CD4-positive, alpha-beta T cell (primary cell): ENCODE results near the gene SUPT5H. TPM values are rescaled to one million over a fixed set of nuclear protein-coding genes. Genes with fewer than 3 reads are reported as not detected.

Experiments used
- ATAC-seq: fragments of 200-7000 bp; cut with Tn5 transposase; one replicate; pipeline ENCODE4 v1.10.0; 2022; ENCODE audit warnings: mild to moderate bottlenecking; ENCODE audit not compliant: poor library complexity
- CTCF ChIA-PET: fragments of 350-600 bp; sonication (Branson Sonifier 250); formaldehyde crosslinking; loops from one replicate; lab custom pipeline; 2021; ENCODE audit warnings: antibody characterized with exemption, inconsistent platforms; lab: Charles Lee
- POLR2A ChIA-PET: fragments of 350-600 bp; sonication (Branson Sonifier 250); formaldehyde crosslinking; loops from one replicate; lab custom pipeline; 2021; ENCODE audit warnings: antibody characterized with exemption, inconsistent platforms; lab: Charles Lee
- DNase-seq, 14 experiments: peaks; one replicate each; pipeline ENCODE4 v3.0.0-alpha.2; 2013 to 2020; ENCODE audit warnings: mixed read lengths in 2 of 14
- H3K27ac ChIP-seq, 2 donors: one replicate each; pipeline versions ENCODE4 v1.5.1 to v1.7.0; 2013; ENCODE audit warnings: low read length in 2 of 2, low read depth in 1 of 2, mild to moderate bottlenecking in 1 of 2
- H3K27me3 ChIP-seq, 2 experiments: 1 replicate in 1 of 2; 2 replicates in 1 of 2; pipeline versions ENCODE4 v1.6.1 to v1.7.0; 2013; ENCODE audit warnings: low read length in 2 of 2, control low read depth in 1 of 2, mild to moderate bottlenecking in 1 of 2, moderate library complexity in 1 of 2; ENCODE audit not compliant: insufficient read depth in 2 of 2, control insufficient read depth in 1 of 2
- H3K36me3 ChIP-seq: one replicate; pipeline ENCODE4 v1.6.1; 2013; ENCODE audit warnings: low read length, control low read depth; ENCODE audit not compliant: insufficient read depth
- H3K4me1 ChIP-seq: one replicate; pipeline ENCODE4 v1.6.1; 2013; ENCODE audit warnings: low read length, control low read depth; ENCODE audit not compliant: insufficient read depth
- H3K4me3 ChIP-seq: one replicate; pipeline ENCODE4 v1.5.1; 2013; ENCODE audit warnings: mild to moderate bottlenecking, low read length, moderate library complexity
- H3K9me3 ChIP-seq, 2 experiments: 1 replicate in 1 of 2; 2 replicates in 1 of 2; pipeline versions ENCODE4 v1.6.1 to v1.7.0; 2013; ENCODE audit warnings: low read length in 2 of 2, mild to moderate bottlenecking in 2 of 2, control low read depth in 1 of 2, moderate library complexity in 1 of 2; ENCODE audit not compliant: control insufficient read depth in 1 of 2, insufficient read depth in 1 of 2
- H3K27ac Mint-ChIP-seq: one replicate; pipeline ENCODE4 v1.8.0; 2020; ENCODE audit warnings: mixed read lengths
- H3K27me3 Mint-ChIP-seq: one replicate; pipeline ENCODE4 v1.8.0; 2021; ENCODE audit warnings: mixed read lengths
- H3K36me3 Mint-ChIP-seq: one replicate; pipeline ENCODE4 v1.8.0; 2021; ENCODE audit warnings: low read depth, mixed read lengths
- H3K4me1 Mint-ChIP-seq: one replicate; pipeline ENCODE4 v1.8.0; 2021; ENCODE audit warnings: low read depth, mixed read lengths
- H3K4me3 Mint-ChIP-seq: one replicate; pipeline ENCODE4 v1.8.0; 2020; ENCODE audit warnings: mild to moderate bottlenecking, mixed read lengths
- H3K9me3 Mint-ChIP-seq: one replicate; pipeline ENCODE4 v1.8.0; 2020; ENCODE audit warnings: mixed read lengths
- intact Hi-C, 2 experiments: fragments of 100-400 bp; cut with DNase I in 1 of 2; cut with micrococcal nuclease in 1 of 2; formaldehyde crosslinking; loops; one replicate each; pipeline versions ENCODE4 v1.15.1 to v1.9.0; 2023 to 2025; cut with DNase I, micrococcal nuclease
- microRNA-seq: library from miRNA; unstranded; fragments of <30 nt; microRNA quantifications from one replicate; pipeline ENCODE4 v1.2.0, GENCODE V29; 2021; ENCODE audit warnings: borderline microRNAs expressed, borderline replicate concordance
- total RNA-seq, 174 experiments: library from RNA in 2 of 174; stranded (reverse) in 2 of 174; gene quantifications; one replicate each; pipeline ENCODE4 v1.2.3 and lab custom pipeline; 2021 to 2026
- TF ChIP-seq, protein P1 (sequence below): fragments of 200-600 bp; IDR thresholded peaks from one replicate; pipeline ENCODE4 v1.8.0; 2022; ENCODE audit warnings: antibody characterized with exemption, mild to moderate bottlenecking

SUPT5H gene
- total RNA-seq, 2 experiments from 2014 or later, result 322 to 333 TPM

DNA sequence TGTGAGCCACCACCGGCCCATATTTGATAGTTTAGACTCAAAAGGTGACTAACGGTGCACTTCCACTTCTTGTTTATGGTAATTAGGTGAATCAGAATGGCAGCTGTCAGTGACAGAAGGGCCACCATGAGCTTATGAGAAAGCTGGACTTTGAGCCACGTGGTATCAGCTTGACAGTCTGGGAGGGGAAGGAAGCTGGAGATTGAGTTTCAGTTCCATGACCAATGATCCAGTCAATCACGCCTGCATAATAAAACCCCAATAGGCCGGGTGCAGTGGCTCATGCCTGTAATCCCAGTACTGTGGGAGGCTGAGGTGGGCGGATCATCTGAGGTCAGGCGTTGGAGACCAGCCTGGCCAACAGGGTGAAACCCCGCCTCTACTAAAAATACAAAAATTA is 79.1 kb downstream of the SUPT5H start:
- TF ChIP-seq, protein P1, sequence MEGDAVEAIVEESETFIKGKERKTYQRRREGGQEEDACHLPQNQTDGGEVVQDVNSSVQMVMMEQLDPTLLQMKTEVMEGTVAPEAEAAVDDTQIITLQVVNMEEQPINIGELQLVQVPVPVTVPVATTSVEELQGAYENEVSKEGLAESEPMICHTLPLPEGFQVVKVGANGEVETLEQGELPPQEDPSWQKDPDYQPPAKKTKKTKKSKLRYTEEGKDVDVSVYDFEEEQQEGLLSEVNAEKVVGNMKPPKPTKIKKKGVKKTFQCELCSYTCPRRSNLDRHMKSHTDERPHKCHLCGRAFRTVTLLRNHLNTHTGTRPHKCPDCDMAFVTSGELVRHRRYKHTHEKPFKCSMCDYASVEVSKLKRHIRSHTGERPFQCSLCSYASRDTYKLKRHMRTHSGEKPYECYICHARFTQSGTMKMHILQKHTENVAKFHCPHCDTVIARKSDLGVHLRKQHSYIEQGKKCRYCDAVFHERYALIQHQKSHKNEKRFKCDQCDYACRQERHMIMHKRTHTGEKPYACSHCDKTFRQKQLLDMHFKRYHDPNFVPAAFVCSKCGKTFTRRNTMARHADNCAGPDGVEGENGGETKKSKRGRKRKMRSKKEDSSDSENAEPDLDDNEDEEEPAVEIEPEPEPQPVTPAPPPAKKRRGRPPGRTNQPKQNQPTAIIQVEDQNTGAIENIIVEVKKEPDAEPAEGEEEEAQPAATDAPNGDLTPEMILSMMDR, result no peak
- ChIA-PET POLR2A (no interaction called here), CTCF (interaction anchor here (0.9 to 1.2 kb wide), 2 partner anchors 9 to 21 kb away, joined by 3 read pairs; no protein-coding TSS in a partner anchor)
- intact Hi-C loops, result no loop called here
- Mint-ChIP-seq H3K27ac (no peak overlapping the region), H3K4me1 (peaks cover 7% of the 10 kb centered on the region), H3K36me3 (peaks cover 4% of the 10 kb centered on the region), H3K27me3 (no peaks in the 10 kb centered on the region), H3K9me3 (no peaks in the 10 kb centered on the region), H3K4me3 (no peak overlapping the region)
- H3K4me3 ChIP-seq, result no peak overlapping the region
- no peak overlapping the region for H3K27ac ChIP-seq
- no peaks in the 10 kb centered on the region for H3K4me1 ChIP-seq
- DNase-seq (peak in 3 of 14 experiments; percentile 21 to 59 (median 50)), ATAC-seq (no peak)
- no peaks in the 10 kb centered on the region for H3K9me3 ChIP-seq
- H3K27me3 ChIP-seq, result no peaks in the 10 kb centered on the region
- H3K36me3 ChIP-seq, result no peaks in the 10 kb centered on the region

DNA sequence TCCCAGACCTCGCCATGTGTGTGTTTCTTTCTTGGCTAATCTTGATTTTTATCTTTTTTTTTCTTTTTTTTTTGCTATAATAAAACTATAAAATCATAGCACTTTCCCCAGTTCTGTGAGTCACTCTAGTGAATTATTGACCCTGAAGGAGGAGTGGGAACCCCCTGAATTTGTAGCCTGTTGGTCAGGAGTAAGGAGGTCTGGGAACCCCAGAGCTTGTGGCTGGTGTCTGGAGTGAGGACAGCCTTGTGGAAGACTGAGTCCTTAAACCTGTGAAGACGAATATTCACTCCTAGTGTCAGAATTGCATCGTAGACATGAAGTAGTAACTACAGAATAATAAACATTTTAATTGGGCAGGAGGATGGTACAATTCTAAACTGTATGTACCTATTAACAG is 79.8 kb downstream of the SUPT5H start:
- Histone ChIP-seq H3K36me3 (no peaks in the 10 kb centered on the region), H3K4me3 (no peak overlapping the region), H3K27ac (no peak overlapping the region), H3K27me3 (no peaks in the 10 kb centered on the region), H3K9me3 (no peaks in the 10 kb centered on the region), H3K4me1 (no peaks in the 10 kb centered on the region)
- H3K4me3 Mint-ChIP-seq, result no peak overlapping the region
- H3K27me3 Mint-ChIP-seq, result no peaks in the 10 kb centered on the region
- ChIA-PET CTCF (interaction anchor here (1.2 kb wide), 1 partner anchor 22 kb away, joined by 3 read pairs; no protein-coding TSS in a partner anchor), POLR2A (no interaction called here)
- H3K4me1 Mint-ChIP-seq, result peaks cover 7% of the 10 kb centered on the region
- H3K36me3 Mint-ChIP-seq, result peaks cover 4% of the 10 kb centered on the region
- intact Hi-C loops, result no loop called here
- H3K9me3 Mint-ChIP-seq, result no peaks in the 10 kb centered on the region
- no peak overlapping the region for H3K27ac Mint-ChIP-seq
- ATAC-seq, result no peak
- TF ChIP-seq, protein P1, result no peak
- DNase-seq, result no peak

Small RNA genes within 50 kb of the gene (microRNA-seq; reads per million reads assigned to microRNA genes)
- gene MIR4530, result not detected

Other genes with a start within 250 kb of the SUPT5H start
- not detected for gene NCCRP1, start 248.6 kb upstream of the SUPT5H start, total RNA-seq
- gene SYCN, start 241.3 kb upstream of the SUPT5H start, total RNA-seq, result not detected
- gene IFNL3, start 200.6 kb upstream of the SUPT5H start, total RNA-seq, result not detected
- gene IFNL4, start 196.7 kb upstream of the SUPT5H start, total RNA-seq, result not detected
- not detected for gene IFNL2, start 177.2 kb upstream of the SUPT5H start, total RNA-seq
- gene IFNL1, start 149.2 kb upstream of the SUPT5H start, total RNA-seq, result not detected
- 1 to 10 TPM; 2.3 to 2.6 TPM for gene LRFN1, start 124.7 kb upstream of the SUPT5H start, total RNA-seq
- gene GMFG, start 109.5 kb upstream of the SUPT5H start, total RNA-seq, result 100 to 1,000 TPM; 352 to 367 TPM
- gene SAMD4B, start 103.2 kb upstream of the SUPT5H start, total RNA-seq, result 10 to 100 TPM; 65.0 to 66.9 TPM
- gene PAF1, start 54.5 kb upstream of the SUPT5H start, total RNA-seq, result 100 to 1,000 TPM in 1 of 2 experiments, 10 to 100 TPM in 1; 99.6 to 101 TPM
- 10 to 100 TPM; 45.0 to 46.1 TPM for gene MED29, start 54.2 kb upstream of the SUPT5H start, total RNA-seq
- gene ZFP36, start 38.7 kb upstream of the SUPT5H start, total RNA-seq, result 1,000 to 10,000 TPM; 1,278 to 1,362 TPM
- 10 to 100 TPM; 80.6 to 81.4 TPM for gene PLEKHG2, start 32.9 kb upstream of the SUPT5H start, total RNA-seq
- gene RPS16, start 9.6 kb upstream of the SUPT5H start, total RNA-seq, result 1,000 to 10,000 TPM; 4,625 to 4,839 TPM
- gene TIMM50, start 35.3 kb downstream of the SUPT5H start, total RNA-seq, result 10 to 100 TPM; 38.3 to 43.4 TPM
- not detected for gene DLL3, start 53.4 kb downstream of the SUPT5H start, total RNA-seq
- not detected for gene SELENOV, start 69.6 kb downstream of the SUPT5H start, total RNA-seq
- gene EID2B, start 87.3 kb downstream of the SUPT5H start, total RNA-seq, result 1 to 10 TPM; 5.0 to 5.1 TPM
- 10 to 100 TPM; 17.2 to 18.1 TPM for gene EID2, start 94.6 kb downstream of the SUPT5H start, total RNA-seq
- not detected for gene LGALS13, start 156.9 kb downstream of the SUPT5H start, total RNA-seq
- gene LGALS16, start 210.3 kb downstream of the SUPT5H start, total RNA-seq, result not detected